GM18867 (cell line): Measurements from ENCODE around the gene SPG21.

Source experiments
- ATAC-seq: cut with Tn5 transposase; IDR thresholded peaks from one replicate; pipeline ENCODE4 v1.9.1; 2021; ENCODE audit warnings: mild to moderate bottlenecking, moderate library complexity; ENCODE audit not compliant: unreplicated experiment

Gene SPG21

DNA sequence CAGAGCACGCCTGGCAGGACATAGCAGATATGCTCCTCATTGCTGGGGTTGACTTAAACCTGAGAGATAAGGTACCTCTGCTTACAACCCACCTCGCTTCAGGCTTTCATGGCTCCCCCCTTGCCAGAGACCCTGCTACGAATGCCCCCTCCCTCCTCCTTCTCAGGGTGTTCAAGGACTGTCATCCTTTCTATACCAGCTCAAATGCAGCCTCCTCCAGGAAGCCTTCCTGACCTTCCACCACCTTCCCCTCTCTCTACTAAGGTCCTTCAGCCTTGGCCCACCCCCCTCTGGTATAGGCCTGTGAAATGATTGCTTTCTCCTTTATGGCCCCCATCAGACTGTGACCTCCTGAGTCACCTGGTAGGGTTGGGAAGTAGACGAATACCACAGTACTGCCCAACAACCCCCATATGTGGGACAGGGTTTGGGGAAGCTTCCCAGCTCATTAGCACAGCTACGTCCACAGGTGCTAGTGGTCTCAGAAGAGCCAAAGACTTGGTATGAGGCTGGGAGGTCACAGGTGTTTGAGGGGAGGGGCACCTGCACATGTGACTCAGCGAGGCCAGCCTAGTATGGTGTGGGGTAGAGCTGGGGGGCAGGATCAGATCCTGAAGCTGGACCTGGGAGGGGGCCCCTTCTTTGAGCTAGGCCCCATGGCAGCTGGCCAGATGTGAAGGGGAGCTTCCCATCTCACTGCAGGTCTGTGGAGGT, 46.0 kb downstream of the SPG21 start:
- ATAC-seq: no peak

DNA sequence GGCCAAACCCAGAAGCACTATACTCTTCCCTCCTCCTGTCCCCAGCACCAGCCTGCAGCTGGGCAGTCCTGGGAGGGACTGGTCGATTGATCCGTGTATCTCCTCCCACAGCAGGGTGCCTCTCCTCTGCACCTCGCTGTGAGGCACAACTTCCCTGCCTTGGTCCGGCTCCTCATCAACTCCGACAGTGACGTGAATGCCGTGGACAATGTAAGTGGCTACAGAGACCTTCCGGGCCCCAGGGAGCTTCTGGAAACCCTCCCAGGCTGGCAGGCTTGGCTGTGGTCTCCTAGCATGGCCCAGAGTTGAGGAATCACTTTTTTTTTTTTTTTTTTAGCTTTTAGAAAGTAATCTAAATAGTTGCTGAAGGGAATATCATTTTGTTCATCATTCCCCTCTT, 47.4 kb downstream of the SPG21 start:
- no peak for ATAC-seq

DNA sequence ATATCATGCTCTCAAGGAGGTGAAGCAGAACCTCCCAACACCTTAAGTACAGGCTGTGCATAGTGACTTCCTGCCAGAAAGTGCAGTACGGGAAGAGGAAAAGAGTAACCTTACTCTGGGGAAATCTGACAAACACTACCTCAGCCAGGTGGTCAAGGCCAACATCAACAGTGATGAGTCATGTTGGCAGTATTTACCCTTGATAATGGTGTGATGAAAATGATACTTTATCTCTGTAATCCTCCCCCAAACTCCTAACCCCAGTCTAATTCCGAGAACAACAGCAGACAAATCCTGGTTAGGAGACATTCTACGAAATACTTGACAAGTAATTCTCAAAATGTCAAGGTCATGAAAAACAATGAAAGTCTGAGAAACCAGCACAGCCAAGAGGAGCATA, 51.5 kb downstream of the SPG21 start:
- no peak for ATAC-seq

DNA sequence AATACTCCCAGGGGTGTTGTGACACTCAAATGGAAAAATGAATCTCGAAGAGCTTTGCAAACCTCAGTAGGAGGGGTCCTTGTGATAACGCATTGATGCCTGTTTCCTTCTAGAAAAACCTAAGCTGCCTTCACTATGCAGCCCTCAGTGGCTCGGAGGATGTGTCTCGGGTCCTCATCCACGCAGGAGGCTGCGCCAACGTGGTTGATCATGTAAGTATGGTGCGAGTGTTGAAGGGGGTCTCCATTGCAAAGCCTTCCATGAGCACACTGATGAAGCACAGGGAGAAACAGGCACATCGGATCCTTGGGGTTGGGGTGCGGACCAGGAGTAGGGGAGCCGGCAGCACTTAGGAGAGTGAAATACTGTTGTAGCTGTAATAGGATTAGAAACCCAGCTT, 55.7 kb downstream of the SPG21 start:
- ATAC-seq: no peak

DNA sequence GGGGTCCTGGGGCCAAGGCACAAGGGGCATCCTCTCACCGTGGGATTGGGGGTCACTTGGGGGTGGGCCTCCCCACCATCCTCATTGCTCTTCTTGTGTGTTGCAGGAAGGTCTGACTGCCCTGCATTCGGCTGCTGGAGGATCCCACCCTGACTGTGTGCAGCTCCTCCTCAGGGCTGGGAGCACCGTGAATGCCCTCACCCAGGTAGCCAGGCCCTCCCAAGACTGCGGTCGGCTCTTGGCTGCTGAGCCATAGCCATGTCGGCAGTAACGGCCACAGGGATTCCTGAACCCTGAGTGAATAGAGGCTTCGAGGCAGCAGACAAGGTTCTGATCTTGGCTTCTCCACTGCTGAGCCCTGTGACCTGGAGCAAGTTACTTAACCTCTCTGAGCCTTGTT, 58.3 kb downstream of the SPG21 start:
- ATAC-seq: no peak

DNA sequence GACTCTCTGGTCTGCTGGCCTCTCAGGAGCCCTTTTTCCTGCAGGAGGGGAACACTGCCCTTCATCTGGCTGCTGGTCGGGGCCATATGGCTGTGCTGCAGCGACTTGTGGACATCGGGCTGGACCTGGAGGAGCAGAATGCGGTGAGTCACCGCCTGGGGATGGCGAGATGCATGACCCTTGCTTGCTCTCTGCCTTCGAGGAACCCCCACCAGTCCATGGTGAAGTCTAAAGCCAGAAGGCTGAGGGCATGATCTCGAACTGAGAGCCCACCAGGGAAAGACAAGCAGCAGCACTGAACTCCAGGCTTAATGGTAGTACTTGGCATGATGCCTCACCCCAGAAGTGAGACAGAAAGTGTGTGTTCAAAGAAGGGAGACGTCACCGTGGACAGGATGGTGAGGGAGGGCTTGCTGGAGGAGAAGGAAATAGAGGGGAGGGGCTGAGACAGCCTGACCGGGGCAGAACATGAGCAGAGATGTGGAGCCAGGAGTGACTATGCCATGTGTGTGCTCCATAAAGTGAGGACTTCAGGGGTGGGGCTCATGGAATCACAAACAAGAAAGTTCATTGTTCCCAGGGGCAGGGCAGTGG, 58.8 kb downstream of the SPG21 start:
- ATAC-seq: no peak

DNA sequence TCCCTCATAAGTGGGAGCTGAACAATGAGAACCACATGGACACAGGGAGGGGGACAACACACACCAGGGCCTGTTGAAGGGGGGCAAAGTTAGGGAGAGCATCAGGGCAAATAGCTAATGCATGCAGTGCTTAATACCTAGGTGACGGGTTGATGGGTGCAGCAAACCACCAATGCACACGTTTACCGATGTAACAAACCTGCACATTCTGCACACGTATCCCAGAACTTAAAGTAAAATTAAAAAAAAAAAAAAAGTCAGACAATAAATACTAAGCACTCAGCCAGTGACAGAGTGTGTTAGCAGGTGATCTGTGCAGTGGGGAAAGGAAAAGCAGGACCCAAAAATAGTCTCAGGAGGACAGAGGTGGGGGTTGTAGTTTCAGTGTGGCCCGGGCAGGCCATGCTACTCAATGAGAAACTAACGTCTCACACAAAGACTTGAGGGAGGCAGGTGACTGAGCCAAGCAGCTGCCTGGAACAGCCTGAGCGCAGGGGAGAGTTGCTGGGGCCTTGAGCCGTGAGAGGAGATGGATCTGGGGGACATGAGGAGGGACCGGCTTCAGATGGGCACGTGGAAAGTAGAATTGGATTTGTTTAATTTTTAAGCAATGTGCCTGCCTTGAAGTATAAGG, 59.6 kb downstream of the SPG21 start:
- peak; percentile 73 for ATAC-seq

DNA sequence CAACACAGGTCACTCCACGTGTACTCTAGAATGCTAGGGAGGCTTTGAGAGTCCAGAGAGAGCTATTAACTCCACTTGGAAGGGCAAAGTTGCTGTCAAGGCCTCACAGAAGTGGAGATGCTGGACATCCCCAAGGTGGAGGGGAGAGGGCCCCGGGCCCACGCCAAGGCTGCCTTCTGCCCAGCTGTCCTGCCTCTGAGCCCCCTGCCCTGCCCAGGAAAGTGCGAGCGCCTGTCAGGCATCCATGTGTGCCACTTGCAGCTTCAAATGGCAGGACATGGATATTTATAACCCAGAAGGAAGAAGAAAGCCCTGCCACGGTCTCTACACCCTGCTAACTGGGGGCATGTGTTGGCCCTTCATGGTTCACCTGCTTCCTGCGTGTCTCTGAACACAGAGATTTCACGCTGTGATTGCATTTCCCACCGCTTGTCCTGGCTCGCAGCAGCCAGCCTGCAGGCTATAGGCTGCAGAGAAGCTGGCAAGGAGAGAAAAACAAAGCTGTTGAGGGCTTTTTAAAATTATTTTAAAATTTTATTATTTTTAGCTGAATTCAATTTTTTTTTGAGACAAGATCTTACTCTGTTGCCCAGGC, 61.0 kb downstream of the SPG21 start:
- no peak for ATAC-seq

DNA sequence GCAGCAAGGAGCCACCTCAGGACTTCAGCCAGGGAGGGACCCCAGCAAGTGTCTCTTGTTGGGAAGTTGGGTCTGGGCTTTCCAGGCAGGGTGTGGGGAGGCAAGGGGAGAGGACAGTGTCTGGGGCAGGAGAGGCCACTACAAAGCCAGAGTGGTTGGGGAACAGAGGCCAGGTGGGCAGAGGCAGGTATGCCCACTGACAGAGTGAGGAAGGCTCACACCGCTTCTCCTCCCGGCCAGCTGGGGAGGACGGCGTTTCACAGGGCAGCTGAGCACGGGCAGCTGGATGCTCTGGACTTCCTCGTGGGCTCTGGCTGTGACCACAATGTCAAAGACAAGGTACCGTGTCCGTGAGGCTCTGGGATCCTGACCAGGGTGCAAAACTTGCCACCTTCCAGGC, 63.1 kb downstream of the SPG21 start:
- no peak for ATAC-seq

DNA sequence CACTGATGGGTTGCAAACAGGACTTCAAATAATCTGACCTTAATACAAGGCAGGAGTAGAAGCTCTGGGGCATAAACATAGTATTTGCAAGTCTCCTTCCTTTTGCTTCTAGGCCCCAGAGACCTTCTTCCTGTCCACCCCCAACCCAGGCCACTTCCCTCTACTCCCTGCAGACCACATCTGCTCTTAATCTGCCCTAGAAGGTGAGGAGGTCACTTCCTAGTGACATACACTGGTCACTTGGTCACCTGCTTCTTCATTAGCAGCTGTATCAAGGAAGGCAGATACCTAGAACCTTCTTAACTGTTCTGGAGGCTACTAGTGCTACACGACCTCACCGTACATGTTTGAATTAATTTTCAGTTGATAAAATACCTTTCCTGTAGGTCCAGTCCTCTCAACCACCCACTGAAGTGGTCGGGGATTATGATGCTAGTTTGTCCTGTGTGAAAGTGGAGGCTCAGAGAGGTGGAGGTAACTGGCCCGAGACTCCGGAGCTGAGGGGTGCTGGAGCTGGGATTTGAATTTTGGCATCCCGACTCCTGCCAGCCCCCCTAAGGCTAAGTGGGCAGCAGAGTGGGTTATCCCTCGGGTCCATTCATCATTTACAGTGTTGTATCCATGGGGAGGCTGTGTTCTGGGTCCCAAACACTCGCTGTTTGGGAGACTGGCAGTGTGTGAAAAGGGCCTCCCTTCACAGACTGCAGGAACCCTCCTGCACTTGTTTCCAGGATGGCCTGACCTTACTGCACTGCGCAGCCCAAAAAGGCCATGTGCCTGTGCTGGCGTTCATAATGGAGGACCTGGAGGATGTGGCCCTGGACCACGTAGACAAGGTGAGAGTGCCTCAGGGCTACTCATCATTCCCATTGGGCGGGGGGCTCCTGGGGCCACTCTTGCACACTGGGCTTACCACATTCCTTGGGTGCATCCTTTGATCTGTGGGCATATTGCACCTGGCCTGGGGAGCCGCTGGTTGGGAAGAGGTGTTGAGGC, 64.1 kb downstream of the SPG21 start:
- ATAC-seq: no peak

DNA sequence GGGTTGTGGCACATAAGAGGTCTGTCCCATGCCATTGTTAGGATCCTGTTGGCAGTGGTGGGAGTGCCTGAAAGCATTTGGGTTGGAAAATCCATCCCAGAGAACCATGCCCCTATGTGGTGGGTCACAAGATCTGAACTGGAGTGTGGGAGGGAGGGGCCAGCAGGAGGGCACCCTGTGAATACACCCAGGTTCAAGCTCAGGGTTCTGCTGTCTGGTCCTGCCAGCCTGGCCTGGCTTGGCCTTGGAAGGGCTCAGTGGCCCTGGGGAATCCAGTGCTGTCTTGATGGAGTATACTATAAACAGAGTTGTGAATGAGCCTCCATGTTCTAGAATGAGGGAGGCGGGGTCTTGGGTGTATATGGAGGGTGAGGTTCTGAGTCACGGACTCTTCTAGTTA, 66.2 kb downstream of the SPG21 start:
- no peak for ATAC-seq

DNA sequence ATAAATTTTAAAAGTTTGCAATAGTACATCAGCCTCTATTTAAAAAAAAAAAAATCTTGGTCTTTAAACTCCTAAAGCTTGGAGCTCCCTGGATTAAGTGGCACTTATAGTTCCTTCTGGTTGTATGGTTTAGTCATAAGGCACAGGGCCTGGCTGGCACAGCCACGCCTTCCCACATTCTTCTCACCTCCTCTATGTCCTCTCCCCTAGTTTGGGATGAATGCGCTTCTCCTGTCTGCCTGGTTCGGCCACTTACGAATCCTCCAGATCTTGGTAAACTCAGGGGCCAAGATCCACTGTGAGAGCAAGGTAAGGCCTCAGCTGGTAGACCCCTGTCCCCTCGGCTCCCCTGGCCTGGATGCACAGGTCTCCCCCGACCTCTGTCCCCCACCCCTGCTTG, 68.0 kb downstream of the SPG21 start:
- ATAC-seq: no peak

DNA sequence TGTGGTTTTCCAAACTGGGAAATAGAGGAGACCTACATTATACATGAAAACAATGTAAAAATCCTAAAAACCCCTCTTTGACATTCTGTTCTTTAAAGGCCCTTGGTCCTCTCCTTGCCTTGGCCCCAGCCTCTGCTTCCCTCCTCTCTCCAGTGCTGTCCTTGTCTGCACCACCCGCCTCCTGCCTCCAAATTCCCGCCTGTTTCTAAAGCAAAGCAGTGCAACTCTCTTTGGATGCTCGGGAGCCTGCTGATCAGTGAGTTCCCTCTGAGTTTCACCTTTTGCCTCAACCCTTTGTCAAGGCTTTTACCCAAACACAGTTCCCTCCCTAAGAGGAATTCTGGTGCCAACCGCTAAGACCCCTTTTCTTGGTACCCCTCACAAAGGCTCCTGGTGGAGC, 70.0 kb downstream of the SPG21 start:
- no peak for ATAC-seq

DNA sequence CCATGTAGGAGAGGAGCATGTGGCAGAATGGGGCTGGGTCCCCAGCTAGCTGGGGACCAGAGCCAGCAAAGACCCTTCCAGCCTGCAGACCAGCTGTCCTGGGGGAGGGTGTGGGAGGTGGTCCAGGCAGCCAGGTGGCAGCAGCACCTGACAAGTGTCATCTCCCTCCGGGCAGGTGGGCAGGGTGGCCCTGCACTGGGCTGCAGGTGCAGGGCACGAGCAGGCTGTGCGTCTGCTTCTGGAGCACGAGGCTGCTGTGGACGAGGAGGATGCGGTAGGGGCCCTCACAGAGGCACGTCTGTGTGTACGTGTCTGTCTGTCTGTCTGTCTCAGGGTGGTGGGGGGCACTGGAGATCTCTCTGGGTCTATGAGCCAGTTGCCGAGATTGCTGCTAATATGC, 72.5 kb downstream of the SPG21 start:
- ATAC-seq: no peak

DNA sequence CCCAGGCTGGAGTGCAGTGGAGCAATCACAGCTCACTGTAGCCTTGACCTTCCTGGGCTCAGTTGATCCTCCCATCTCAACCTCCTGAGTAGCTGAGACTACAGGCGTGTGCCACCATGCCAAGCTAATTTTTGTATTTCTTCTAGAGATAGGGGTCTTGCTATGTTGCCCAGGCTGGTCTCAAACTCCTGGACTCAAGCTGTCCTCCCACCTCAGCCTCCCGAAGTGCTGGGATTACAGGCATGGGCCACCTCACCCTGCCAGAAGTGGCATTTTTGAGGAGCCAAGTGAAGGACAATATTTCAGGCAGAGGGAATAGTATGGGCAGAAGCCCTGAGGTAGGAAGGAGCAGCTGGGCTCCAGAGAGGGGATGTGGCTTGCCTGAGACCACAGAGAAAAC, 73.3 kb downstream of the SPG21 start:
- no peak for ATAC-seq

DNA sequence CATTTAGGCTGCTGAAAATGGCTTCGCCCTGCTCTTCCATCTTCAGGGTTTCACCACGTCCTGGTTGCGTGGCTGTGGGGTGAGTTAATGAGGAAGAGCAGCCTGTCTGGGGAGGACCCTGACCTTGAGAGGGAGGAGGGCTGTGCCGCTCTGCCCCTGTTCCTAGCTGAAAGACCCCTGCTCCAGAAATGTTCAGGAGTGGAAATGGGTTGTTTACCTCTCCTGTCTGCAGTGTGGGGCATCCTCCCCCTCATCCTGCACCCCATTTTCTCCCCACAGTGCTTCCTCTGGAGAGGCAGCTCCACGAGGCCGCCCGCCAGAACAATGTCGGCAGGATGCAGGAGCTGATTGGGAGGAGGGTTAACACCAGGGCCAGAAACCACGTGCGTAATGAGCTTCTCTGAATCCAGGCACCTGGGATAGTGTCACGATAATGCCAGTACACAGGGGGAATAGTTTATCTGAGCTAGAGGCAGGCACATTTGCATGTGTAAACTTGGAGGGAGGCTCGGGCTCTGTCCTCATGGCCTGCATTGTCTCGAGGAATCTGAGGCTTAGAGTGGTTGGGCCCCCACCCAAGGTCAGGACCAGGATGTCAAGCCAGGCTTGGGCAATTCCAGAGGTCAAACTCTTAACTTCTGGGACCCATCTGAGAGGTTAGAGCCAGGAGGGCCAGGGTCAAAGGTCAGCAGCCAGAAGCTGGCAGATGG, 74.0 kb downstream of the SPG21 start:
- ATAC-seq: no peak
